ENCODE results near the gene VSTM4.

Gene VSTM4

GRCh38 chr10:48970046-48970445, 145.3 kb downstream of the VSTM4 start:
- H2AFZ ChIP-seq (ENCODE audit: low read depth, low read length), result no peak overlapping the region
- H3K9ac ChIP-seq (ENCODE audit: low read length), result no peak overlapping the region
- no peak overlapping the region for H3K4me2 ChIP-seq (ENCODE audit: low read length)
- H3K27ac ChIP-seq (ENCODE audit: low read length), result no peak overlapping the region
- no peaks in the 10 kb centered on the region for H4K20me1 ChIP-seq (ENCODE audit: insufficient read depth, low read length)
- no peak for TF ChIP-seq EZH2phosphoT487 (IDR thresholded peaks at IDR 0.05; ENCODE audit: low read depth)
- TF ChIP-seq CTCF (IDR thresholded peaks at IDR 0.05; ENCODE audit: low read depth, low read length), result no peak
- H3K36me3 ChIP-seq (replicated peaks; ENCODE audit: low read depth, low read length), result peaks cover 21% of the 10 kb centered on the region
- H3K9me3 ChIP-seq (ENCODE audit: insufficient read depth, low read length), result no peaks in the 10 kb centered on the region
- H3K79me2 ChIP-seq (ENCODE audit: low read length), result no peaks in the 10 kb centered on the region
- no peaks in the 10 kb centered on the region for H3K4me1 ChIP-seq (ENCODE audit: low read length)
- H3K27me3 ChIP-seq (ENCODE audit: low read depth, low read length), result no peaks in the 10 kb centered on the region
- H3K4me3 ChIP-seq (ENCODE audit: low read length), result no peak overlapping the region

- H3K27me3 ChIP-seq (ENCODE audit: low read depth, low read length), result no peaks in the 10 kb centered on the region
These were observed 147.3 kb downstream of the VSTM4 start for GRCh38 chr10:48968036-48968435.

DNA sequence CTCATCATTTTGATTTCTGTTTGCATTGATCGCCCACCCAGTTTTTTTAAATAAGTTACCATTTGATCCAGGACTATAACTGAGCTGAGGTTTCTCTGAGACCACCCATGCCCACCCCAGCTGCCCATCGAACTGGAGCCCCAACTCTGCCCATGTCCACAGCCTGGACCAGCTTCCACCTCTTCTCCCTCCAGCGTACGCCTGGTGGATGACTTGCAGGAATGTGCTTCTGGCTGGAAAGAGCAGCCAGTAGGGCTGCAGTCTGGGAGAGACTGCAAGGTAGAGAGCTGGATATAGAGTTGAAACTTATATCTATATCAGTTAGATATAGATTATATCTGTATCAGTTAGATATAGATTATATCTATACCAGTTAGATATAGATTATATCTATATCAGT, 149.9 kb downstream of the VSTM4 start:
- TF ChIP-seq CTCF (IDR thresholded peaks at IDR 0.05; ENCODE audit: low read depth, low read length) (no peak), EZH2phosphoT487 (IDR thresholded peaks at IDR 0.05; ENCODE audit: low read depth) (no peak)
- Histone ChIP-seq H2AFZ (ENCODE audit: low read depth, low read length) (no peak overlapping the region), H3K4me3 (ENCODE audit: low read length) (no peak overlapping the region), H4K20me1 (ENCODE audit: insufficient read depth, low read length) (no peaks in the 10 kb centered on the region), H3K4me1 (ENCODE audit: low read length) (no peaks in the 10 kb centered on the region), H3K27me3 (ENCODE audit: low read depth, low read length) (no peaks in the 10 kb centered on the region), H3K9me3 (ENCODE audit: insufficient read depth, low read length) (no peaks in the 10 kb centered on the region), H3K36me3 (replicated peaks; ENCODE audit: low read depth, low read length) (peaks cover 34% of the 10 kb centered on the region), H3K9ac (ENCODE audit: low read length) (no peak overlapping the region), H3K79me2 (ENCODE audit: low read length) (no peaks in the 10 kb centered on the region), H3K4me2 (ENCODE audit: low read length) (no peak overlapping the region), H3K27ac (ENCODE audit: low read length) (no peak overlapping the region)

More at GRCh38 chr10:48968036-48968435, 147.3 kb downstream of the VSTM4 start:
- Histone ChIP-seq H3K36me3 (replicated peaks; ENCODE audit: low read depth, low read length) (peaks cover 32% of the 10 kb centered on the region), H4K20me1 (ENCODE audit: insufficient read depth, low read length) (no peaks in the 10 kb centered on the region), H3K9ac (ENCODE audit: low read length) (no peak overlapping the region), H2AFZ (ENCODE audit: low read depth, low read length) (no peak overlapping the region), H3K4me2 (ENCODE audit: low read length) (no peak overlapping the region), H3K27ac (ENCODE audit: low read length) (no peak overlapping the region), H3K4me3 (ENCODE audit: low read length) (no peak overlapping the region), H3K4me1 (ENCODE audit: low read length) (no peaks in the 10 kb centered on the region), H3K79me2 (ENCODE audit: low read length) (no peaks in the 10 kb centered on the region), H3K9me3 (ENCODE audit: insufficient read depth, low read length) (no peaks in the 10 kb centered on the region)
- TF ChIP-seq CTCF (IDR thresholded peaks at IDR 0.05; ENCODE audit: low read depth, low read length) (no peak), EZH2phosphoT487 (IDR thresholded peaks at IDR 0.05; ENCODE audit: low read depth) (no peak)

All from OCI-LY3 (cell line).